PFSK-1 (cell line): ENCODE measurements around the gene ZC3H7A.

Source experiments
- FOXP2 ChIP-seq: optimal IDR thresholded peaks from 2 replicates; pipeline ENCODE3; 2011; ENCODE audit warnings: borderline replicate concordance, control low read depth, inconsistent platforms; ENCODE audit not compliant: insufficient read depth; ENCODE audit errors: extremely low read length, extremely low read depth
- POLR2AphosphoS5 ChIP-seq: IDR thresholded peaks from 2 replicates; pipeline ENCODE4 v1.6.1; 2012; ENCODE audit warnings: low read depth, mild to moderate bottlenecking, control low read depth, low read length, moderate library complexity
- REST ChIP-seq, 2 experiments: IDR thresholded peaks; 2 replicates each; pipeline versions ENCODE4 v1.6.1 to v1.8.0; 2011 to 2012; ENCODE audit warnings: low read depth in 2 of 2, low read length in 2 of 2, control low read depth in 1 of 2, inconsistent platforms in 1 of 2, mild to moderate bottlenecking in 1 of 2, moderate library complexity in 1 of 2; ENCODE audit not compliant: insufficient read depth in 1 of 2
- SIN3A ChIP-seq: IDR thresholded peaks from 2 replicates; pipeline ENCODE4 v1.6.1; 2012; ENCODE audit warnings: mild to moderate bottlenecking, low read length, moderate library complexity, borderline replicate concordance; ENCODE audit not compliant: insufficient read depth
- TAF1 ChIP-seq: IDR thresholded peaks from 2 replicates; pipeline ENCODE4 v1.6.1; 2012; ENCODE audit warnings: low read length, control low read depth, borderline replicate concordance; ENCODE audit not compliant: insufficient read depth

Gene ZC3H7A

DNA sequence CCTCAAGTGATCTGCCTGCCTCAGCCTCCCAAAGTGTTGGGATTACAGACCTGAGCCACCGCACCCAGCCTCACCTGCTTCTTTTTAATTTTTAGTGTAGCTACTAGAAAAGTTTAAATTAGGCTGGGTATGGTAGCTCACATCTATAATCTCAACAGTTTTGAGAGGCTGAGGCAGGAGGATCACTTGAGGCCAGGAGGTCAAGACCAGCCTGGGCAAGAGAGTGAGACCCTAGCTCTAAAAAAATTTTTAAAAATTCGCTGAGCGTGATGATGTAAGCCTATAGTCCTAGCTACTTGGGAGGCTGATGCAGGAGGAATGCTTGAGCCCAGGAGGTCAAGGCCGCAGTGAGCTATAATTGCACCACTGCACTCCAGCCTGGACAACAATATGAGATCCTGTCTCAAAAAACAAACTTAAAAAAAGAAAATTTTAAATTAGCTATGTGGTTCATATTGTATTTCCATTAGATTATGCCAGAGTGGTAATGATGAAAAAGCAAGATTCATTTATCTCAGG, 89.3 kb downstream of the ZC3H7A start:
- no peak for TF ChIP-seq TAF1
- no peak for TF ChIP-seq FOXP2
- no peak for TF ChIP-seq REST (IDR thresholded peaks at IDR 0.05; ENCODE audit: insufficient read depth in 1 of 2, low read depth in 2 of 2, low read length in 2 of 2)
- TF ChIP-seq POLR2AphosphoS5, result no peak
- TF ChIP-seq SIN3A, result no peak

DNA sequence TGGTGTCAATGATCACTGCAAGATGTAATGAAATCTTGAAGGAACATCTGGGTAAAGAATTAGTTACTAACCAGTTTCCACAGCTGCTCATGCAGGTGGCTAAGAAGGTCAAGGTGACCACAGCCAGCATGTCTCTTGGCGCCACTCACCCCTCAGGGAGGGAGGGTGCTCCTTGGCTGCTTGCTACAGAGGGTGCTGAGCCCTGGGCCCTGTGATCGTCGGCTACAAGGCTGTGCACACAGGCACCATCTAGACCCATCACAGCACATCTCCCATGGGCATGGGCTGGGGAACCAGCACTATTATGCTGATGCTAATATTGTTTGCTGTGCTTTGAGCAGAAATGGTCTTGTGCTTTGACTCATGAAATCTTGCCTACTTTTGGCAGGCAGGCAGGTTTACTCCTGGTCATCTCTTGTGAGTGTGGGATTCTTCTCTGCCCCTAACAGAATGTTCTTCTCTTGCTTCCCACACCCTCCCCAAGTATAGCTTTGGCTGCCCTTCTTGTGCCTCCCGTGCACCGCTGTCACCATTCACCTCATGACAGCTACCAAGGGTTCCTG, 90.8 kb downstream of the ZC3H7A start:
- TF ChIP-seq TAF1 (no peak), POLR2AphosphoS5 (no peak), REST (IDR thresholded peaks at IDR 0.05; ENCODE audit: insufficient read depth in 1 of 2, low read depth in 2 of 2, low read length in 2 of 2) (no peak)

DNA sequence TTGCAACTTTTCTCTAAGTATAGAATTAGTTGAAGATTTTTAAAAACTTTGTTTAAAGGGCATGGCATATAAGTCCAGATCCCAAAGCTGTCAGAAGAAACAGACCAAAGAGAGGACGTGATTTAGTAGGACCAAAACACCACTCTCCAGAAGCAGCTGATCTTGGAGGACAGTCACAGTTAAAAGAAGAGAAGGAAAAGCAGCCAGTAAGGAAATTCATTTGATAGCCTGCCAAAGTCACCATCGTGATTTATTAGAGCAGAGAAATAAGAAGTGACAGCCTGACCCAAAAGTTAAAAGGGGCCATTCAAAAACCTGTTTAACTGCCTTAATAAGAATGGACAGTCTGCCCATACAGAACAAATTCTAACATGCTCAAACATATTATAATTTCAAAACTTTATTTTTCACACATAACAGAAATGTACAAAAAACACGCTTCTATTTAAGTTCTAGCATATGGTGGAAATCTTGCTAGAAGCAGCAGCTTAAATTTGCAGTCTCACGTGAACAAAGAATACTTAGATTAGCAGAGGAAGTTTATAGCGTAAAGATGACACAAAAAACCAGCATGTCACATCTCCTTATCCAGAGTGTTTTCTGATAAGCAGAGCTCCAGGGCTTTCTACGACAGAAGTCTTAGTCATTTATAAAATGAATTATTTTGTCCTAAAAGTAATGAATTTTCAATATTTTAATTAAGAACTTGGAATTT, 91.6 kb downstream of the ZC3H7A start:
- TF ChIP-seq REST (IDR thresholded peaks at IDR 0.05; ENCODE audit: insufficient read depth in 1 of 2, low read depth in 2 of 2, low read length in 2 of 2) (no peak), POLR2AphosphoS5 (no peak), TAF1 (no peak), SIN3A (no peak), FOXP2 (no peak)
